ENCODE data around the gene MPHOSPH9. TPM values are rescaled to one million over a fixed set of nuclear protein-coding genes. Genes with fewer than 3 reads are reported as not detected.

Gene MPHOSPH9
- total and polyA plus RNA-seq, 2 of the 4 experiments (the other 2 are of a cell fraction) = 7.6 to 17.0 TPM

GRCh38 chr12:123282111-123282510 lies 49.2 kb upstream of the MPHOSPH9 start (continued):
- TF ChIP-seq MXI1 (IDR thresholded peaks at IDR 0.05; ENCODE audit: borderline replicate concordance, low read depth, low read length) = no peak
- no peak for TF ChIP-seq RCOR1 (IDR thresholded peaks at IDR 0.05; ENCODE audit: insufficient replicate concordance, low read length)
- no peak for TF ChIP-seq ELK1 (IDR thresholded peaks at IDR 0.05; ENCODE audit: borderline replicate concordance, low read depth, low read length)
- no peak for TF ChIP-seq CEBPB (IDR thresholded peaks at IDR 0.05; ENCODE audit: low read depth, low read length)

- no peak overlapping the region for H3K56ac ChIP-seq (ENCODE audit: extremely low read depth, insufficient read depth, low read length)
- H3K4me3 ChIP-seq (ENCODE audit: insufficient read depth, low read depth, low read length) = no peak overlapping the region
- no peak overlapping the region for H2BK5ac ChIP-seq (ENCODE audit: low read depth, low read length, poor library complexity, severe bottlenecking)
- no peak overlapping the region for H3K4me2 ChIP-seq (ENCODE audit: low read depth, low read length)
- POLR2A ChIA-PET (ENCODE audit: unreplicated experiment) = interaction anchor here (0.6 kb wide), 1 partner anchor 43 kb away, joined by 4 read pairs; no protein-coding TSS in a partner anchor
- dilution Hi-C loops (cut with HindIII; ENCODE audit: low sequenced_read_pairs, unreplicated experiment) = no loop called here
- DNase-seq (no peak), ATAC-seq (ENCODE audit: low read depth) (no peak)
- H2AK9ac ChIP-seq (replicated peaks; ENCODE audit: low read depth, low read length, poor library complexity) = no peak overlapping the region
- no peak overlapping the region for H3K14ac ChIP-seq (replicated peaks; ENCODE audit: low read depth, low read length)
- H4K8ac ChIP-seq (ENCODE audit: low read depth in 2 of 2, low read length in 2 of 2) = no peak overlapping the region
- no CpG with 5 or more reads among the region's 2 CpGs for WGBS, 2 experiments (ENCODE audit: extremely low coverage in 2 of 2, insufficient read length in 1 of 2)
- H3K4me1 ChIP-seq (ENCODE audit: control insufficient read depth, insufficient read depth, low read length) = no peaks in the 10 kb centered on the region
- H3K36me3 ChIP-seq (ENCODE audit: control insufficient read depth, insufficient read depth, low read length) = no peaks in the 10 kb centered on the region
- no peak overlapping the region for H4K5ac ChIP-seq (ENCODE audit: low read depth, low read length)
- no peaks in the 10 kb centered on the region for H3K9me3 ChIP-seq (ENCODE audit: control insufficient read depth, insufficient read depth, low read length)
- BruUV-seq (replicated peaks) = no TSS peak
- no peak overlapping the region for H2BK120ac ChIP-seq (ENCODE audit: low read depth, low read length)
- H3K9ac ChIP-seq (ENCODE audit: low read depth, low read length) = no peak overlapping the region
- no peak overlapping the region for H2AK5ac ChIP-seq (ENCODE audit: low read depth, low read length)
- H3K27me3 ChIP-seq (ENCODE audit: control insufficient read depth, insufficient read depth, low read length) = no peaks in the 10 kb centered on the region
- no peak overlapping the region for H3K18ac ChIP-seq (ENCODE audit: low read depth, low read length)
- H3K27ac ChIP-seq (ENCODE audit: insufficient read depth, low read length) = no peak overlapping the region
- H2BK15ac ChIP-seq (ENCODE audit: low read depth, low read length) = no peak overlapping the region
- H3K23ac ChIP-seq (ENCODE audit: low read depth, low read length) = no peak overlapping the region
- intact Hi-C loops (cut with micrococcal nuclease) = no loop called here
- no peak overlapping the region for H2AFZ ChIP-seq (replicated peaks; ENCODE audit: low read length, poor library complexity)
- CTCF ChIA-PET = no interaction called here
- no peak overlapping the region for H3K4ac ChIP-seq (ENCODE audit: low read depth, low read length)
- no peaks in the 10 kb centered on the region for H3K79me1 ChIP-seq (ENCODE audit: low read depth in 1 of 2, low read length in 2 of 2)
- in situ Hi-C loops (cut with MboI; ENCODE audit: low sequenced_read_pairs) = no loop called here
- H3K9me1 ChIP-seq (ENCODE audit: insufficient read depth, low read length) = no peaks in the 10 kb centered on the region
- H2BK20ac ChIP-seq (ENCODE audit: low read depth, low read length) = no peak overlapping the region
- no peaks in the 10 kb centered on the region for H4K20me1 ChIP-seq (ENCODE audit: insufficient read depth, low read length)
- no peak overlapping the region for H4K91ac ChIP-seq (ENCODE audit: insufficient read depth, low read depth, low read length)
- no peak for TF ChIP-seq CHD1 (IDR thresholded peaks at IDR 0.05; ENCODE audit: low read depth, low read length)
- TF ChIP-seq ELK1 (IDR thresholded peaks at IDR 0.05; ENCODE audit: borderline replicate concordance, low read depth, low read length) = no peak
- no peak for TF ChIP-seq BHLHE40 (IDR thresholded peaks at IDR 0.05; ENCODE audit: low read depth, low read length)
- no peak for TF ChIP-seq NFE2L2 (IDR thresholded peaks at IDR 0.05; ENCODE audit: low read depth, low read length)
- no peak for TF ChIP-seq CEBPB (IDR thresholded peaks at IDR 0.05; ENCODE audit: low read depth, low read length)
- no peak for TF ChIP-seq RCOR1 (IDR thresholded peaks at IDR 0.05; ENCODE audit: insufficient replicate concordance, low read length)
- no peak for TF ChIP-seq FOS (IDR thresholded peaks at IDR 0.05; ENCODE audit: low read depth, low read length)
- no peak for TF ChIP-seq CTCF (conservative IDR thresholded peaks at IDR 0.05; ENCODE audit: low read depth, low read length)
- TF ChIP-seq SMC3 (IDR thresholded peaks at IDR 0.05; ENCODE audit: low read depth, low read length) = no peak
- TF ChIP-seq MAFK (IDR thresholded peaks at IDR 0.05; ENCODE audit: low read depth, low read length) = no peak
- TF ChIP-seq POLR2A (IDR thresholded peaks at IDR 0.05; ENCODE audit: low read depth, low read length) = no peak
- no peak for TF ChIP-seq RAD21 (IDR thresholded peaks at IDR 0.05; ENCODE audit: low read length)
Observed at GRCh38 chr12:123280971-123281370, 48.0 kb upstream of the MPHOSPH9 start.

Data from IMR-90 (cell line).